Measurements from ENCODE around the gene RNF103.
"Not testable (repeated sequence)": the region's sequence is repeated elsewhere in the genome, so short reads cannot be mapped to it uniquely, and the experiment has no call there.

DNA sequence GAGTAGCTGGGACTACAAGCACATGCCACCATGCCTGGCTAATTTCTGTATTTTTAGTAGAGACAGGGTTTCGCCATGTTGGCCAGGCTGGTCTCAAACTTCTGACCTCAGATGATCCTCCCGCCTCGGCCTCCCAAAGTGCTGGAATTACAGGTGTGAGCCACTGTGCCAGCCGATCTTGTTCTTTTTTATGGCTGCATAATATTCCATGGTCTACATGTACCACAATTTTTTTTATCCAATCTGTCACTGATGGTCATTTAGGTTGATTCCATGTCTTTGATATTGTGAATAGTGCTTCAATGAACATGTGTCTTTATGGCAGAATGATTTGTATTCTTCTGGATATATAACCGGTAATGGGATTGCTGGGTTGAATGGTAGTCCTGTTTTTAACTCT is 34.0 kb downstream of the RNF103 start:
- TF ChIP-seq GTF2F1 (IDR thresholded peaks at IDR 0.05; ENCODE audit: borderline replicate concordance, low read depth, low read length); POU5F1 (IDR thresholded peaks at IDR 0.05; ENCODE audit: low read depth, low read length); POLR2AphosphoS5 (IDR thresholded peaks at IDR 0.05; ENCODE audit: low read depth, low read length); HDAC2 (IDR thresholded peaks at IDR 0.05; ENCODE audit: borderline replicate concordance in 1 of 2, low read depth in 2 of 2, low read length in 2 of 2); CBX8 (IDR thresholded peaks at IDR 0.05; ENCODE audit: borderline replicate concordance, low read depth, low read length); TAF1 (IDR thresholded peaks at IDR 0.05; ENCODE audit: low read depth, low read length); RFX5 (IDR thresholded peaks at IDR 0.05; ENCODE audit: borderline replicate concordance, low read depth, low read length); YY1 (IDR thresholded peaks at IDR 0.05; ENCODE audit: low read depth, low read length); SIN3A (conservative IDR thresholded peaks at IDR 0.05 in 1 of 2, IDR thresholded peaks at IDR 0.05 in 1 of 2; ENCODE audit: low read depth in 1 of 2, low read length in 2 of 2); CHD2 (IDR thresholded peaks at IDR 0.05; ENCODE audit: low read length): not testable (repeated sequence)
- TF ChIP-seq, protein P1, sequence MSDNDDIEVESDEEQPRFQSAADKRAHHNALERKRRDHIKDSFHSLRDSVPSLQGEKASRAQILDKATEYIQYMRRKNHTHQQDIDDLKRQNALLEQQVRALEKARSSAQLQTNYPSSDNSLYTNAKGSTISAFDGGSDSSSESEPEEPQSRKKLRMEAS (IDR thresholded peaks at IDR 0.05) = not testable (repeated sequence)

All from H1 (cell line).